Endothelial cell of umbilical vein (primary cell): ENCODE results near the gene CCDC172. TPM values are rescaled to one million over a fixed set of nuclear protein-coding genes. Genes with fewer than 3 reads are reported as not detected.

ENCODE experiments used
- BruUV-seq: library from RNA; stranded (reverse); fragments of 400-500 nt; replicated peaks from 2 replicates; lab custom pipeline; 2021; lab: Mats Ljungman, UMichigan
- CTCF ChIA-PET: fragments of 300-600, 350-600 bp; sonication (Branson Sonifier 250); formaldehyde crosslinking; loops from one replicate; lab custom pipeline; 2021; ENCODE audit warnings: antibody characterized with exemption, inconsistent platforms; lab: Charles Lee
- POLR2A ChIA-PET: fragments of 300-600, 350-600 bp; sonication (Branson Sonifier 250); formaldehyde crosslinking; loops from one replicate; lab custom pipeline; 2021; ENCODE audit warnings: antibody characterized with exemption, inconsistent platforms; lab: Charles Lee
- DNase-seq: peaks from one replicate; pipeline ENCODE4 v3.0.0-alpha.2; 2011; ENCODE audit warnings: low read depth, low spot score
- FAIRE-seq: peaks from 2 replicates; lab custom pipeline; 2011; peaks lifted over from hg19 to GRCh38; lab: Jason Lieb, UNC
- H2AFZ ChIP-seq: 2 replicates; pipeline ENCODE4 v1.6.0; 2012; ENCODE audit warnings: low read depth, low read length, control low read depth, inconsistent platforms
- H3K27ac ChIP-seq: 2 replicates; pipeline ENCODE4 v1.5.1; 2011; ENCODE audit warnings: low read depth, mild to moderate bottlenecking, control low read depth, low read length, moderate library complexity; ENCODE audit not compliant: insufficient read depth
- H3K27me3 ChIP-seq, 2 experiments: 2 replicates each; pipeline versions ENCODE4 v1.6.0 to v1.6.1; 2011; ENCODE audit warnings: low read length in 2 of 2, mixed read lengths in 1 of 2; ENCODE audit not compliant: control insufficient read depth in 2 of 2, insufficient read depth in 2 of 2
- H3K36me3 ChIP-seq, 2 experiments: 2 replicates in 1 of 2; 3 replicates in 1 of 2; pipeline ENCODE4 v1.5.1; 2011; ENCODE audit warnings: low read length in 2 of 2, mild to moderate bottlenecking in 1 of 2, moderate library complexity in 1 of 2; ENCODE audit not compliant: control insufficient read depth in 2 of 2, insufficient read depth in 2 of 2; ENCODE audit errors: extremely low read depth in 1 of 2
- H3K4me1 ChIP-seq: 3 replicates; pipeline ENCODE4 v1.5.1; 2011; ENCODE audit warnings: mild to moderate bottlenecking, low read length; ENCODE audit not compliant: control insufficient read depth, insufficient read depth; ENCODE audit errors: extremely low read depth
- H3K4me2 ChIP-seq: 2 replicates; pipeline ENCODE4 v1.6.1; 2011; ENCODE audit warnings: low read length, control low read depth, mixed read lengths; ENCODE audit not compliant: insufficient read depth
- H3K4me3 ChIP-seq, 3 experiments: fragments of 200-600 bp in 1 of 3; sonication (generic), shearing (Covaris generic) in 1 of 3; replicated peaks in 1 of 3; 2 replicates each; pipeline ENCODE4 v1.5.1; 2011 to 2016; ENCODE audit warnings: control low read depth in 3 of 3, low read length in 3 of 3, mild to moderate bottlenecking in 2 of 3, inconsistent platforms in 1 of 3, low read depth in 1 of 3, moderate library complexity in 1 of 3; ENCODE audit not compliant: insufficient read depth in 1 of 3
- H3K79me2 ChIP-seq: 2 replicates; pipeline ENCODE4 v1.6.0; 2012; ENCODE audit warnings: low read length, inconsistent platforms; ENCODE audit not compliant: control insufficient read depth, insufficient read depth
- H3K9ac ChIP-seq: replicated peaks from 2 replicates; pipeline ENCODE3; 2011; ENCODE audit warnings: low read length, control low read depth; ENCODE audit not compliant: insufficient read depth; ENCODE audit errors: extremely low read depth
- H3K9me1 ChIP-seq: replicated peaks from 3 replicates; pipeline ENCODE4 v1.6.0; 2011; ENCODE audit warnings: mild to moderate bottlenecking, low read length; ENCODE audit not compliant: control insufficient read depth, insufficient read depth; ENCODE audit errors: extremely low read depth
- H3K9me3 ChIP-seq: replicated peaks from 2 replicates; pipeline ENCODE4 v1.5.1; 2012; ENCODE audit warnings: low read length, inconsistent platforms; ENCODE audit not compliant: control insufficient read depth, insufficient read depth
- H4K20me1 ChIP-seq: replicated peaks from 2 replicates; pipeline ENCODE3; 2011; ENCODE audit warnings: mild to moderate bottlenecking, low read length; ENCODE audit not compliant: control insufficient read depth, insufficient read depth; ENCODE audit errors: extremely low read depth
- CTCF ChIP-seq, 2 donors: IDR thresholded peaks; 1 replicate in 1 of 2; 2 replicates in 1 of 2; pipeline ENCODE4 v1.5.1; 2011; ENCODE audit warnings: low read length in 2 of 2, mild to moderate bottlenecking in 2 of 2, moderate library complexity in 2 of 2, control low read depth in 1 of 2, inconsistent platforms in 1 of 2, low read depth in 1 of 2; ENCODE audit not compliant: insufficient read depth in 1 of 2; ENCODE audit errors: extremely low read depth in 1 of 2
- EZH2 ChIP-seq: IDR thresholded peaks from 2 replicates; pipeline ENCODE4 v1.6.1; 2012; ENCODE audit warnings: borderline replicate concordance, low read depth, mild to moderate bottlenecking, moderate library complexity, low read length, inconsistent platforms; ENCODE audit not compliant: severe bottlenecking
- FOS ChIP-seq: IDR thresholded peaks from 2 replicates; pipeline ENCODE4 v1.6.1; 2011; ENCODE audit warnings: mild to moderate bottlenecking, low read length, moderate library complexity, borderline replicate concordance; ENCODE audit not compliant: insufficient read depth
- GATA2 ChIP-seq: IDR thresholded peaks from 2 replicates; pipeline ENCODE4 v1.7.0; 2011; ENCODE audit warnings: low read depth, mild to moderate bottlenecking, moderate library complexity, mixed read lengths, low read length; ENCODE audit not compliant: insufficient read length, insufficient read depth
- JUN ChIP-seq: IDR thresholded peaks from 2 replicates; pipeline ENCODE4 v1.6.1; 2011; ENCODE audit warnings: borderline replicate concordance, low read depth; ENCODE audit not compliant: insufficient read length, insufficient read depth
- MAX ChIP-seq: IDR thresholded peaks from 2 replicates; pipeline ENCODE4 v1.6.1; 2011; ENCODE audit not compliant: insufficient read depth, insufficient read length
- MYC ChIP-seq: IDR thresholded peaks from one replicate; pipeline ENCODE4 v1.6.1; 2011; ENCODE audit warnings: mild to moderate bottlenecking, low read depth, low read length
- POLR2A ChIP-seq: IDR thresholded peaks from 2 replicates; pipeline ENCODE4 v1.6.1; 2012; ENCODE audit warnings: low read depth, mild to moderate bottlenecking, control low read depth, low read length
- POLR2AphosphoS5 ChIP-seq: IDR thresholded peaks from 2 replicates; pipeline ENCODE4 v1.6.1; 2012; ENCODE audit warnings: low read depth, mild to moderate bottlenecking, control low read depth, low read length, moderate library complexity; ENCODE audit not compliant: insufficient read depth
- dilution Hi-C: fragments of 300-500 bp; cut with MboI; formaldehyde crosslinking; loops from one replicate; pipeline ENCODE4 v1.15.0; 2019; ENCODE audit warnings: low sequenced_read_pairs; ENCODE audit not compliant: extremely low pct_ligation_motif_present
- intact Hi-C: fragments of 100-400 bp; cut with micrococcal nuclease; formaldehyde crosslinking; loops from one replicate; pipeline ENCODE4 v1.10.0; 2022
- polyA plus RNA-seq, 4 experiments: library from polyadenylated mRNA; depleted of rRNA in 3 of 4; stranded (reverse) in 3 of 4; unstranded in 1 of 4; fragments of >200 nt; gene quantifications; 2 replicates each; pipeline versions ENCODE4 v1.2.1 to v1.2.3, GENCODE V29; 2011 to 2012; ENCODE audit warnings: missing spikeins in 1 of 4
- total RNA-seq: library from RNA; stranded (reverse); gene quantifications from 2 replicates; pipeline ENCODE4 v1.2.3, GENCODE V29; 2021

CCDC172 gene
- total and polyA plus RNA-seq, 2 donors (not counting 3 experiments of a cell fraction or from before 2014, with no cell fraction given) = not detected

GRCh38 chr10:116316503-116316902, 7.7 kb upstream of the CCDC172 start:
- POLR2A ChIA-PET = no interaction called here
- CTCF ChIA-PET = no interaction called here
- no peaks in the 10 kb centered on the region for H4K20me1 ChIP-seq
- DNase-seq (no peak), FAIRE-seq (no peak)
- no peaks in the 10 kb centered on the region for H3K9me1 ChIP-seq
- H3K9me3 ChIP-seq = no peaks in the 10 kb centered on the region
- H3K27me3 ChIP-seq = no peaks in the 10 kb centered on the region
- no peak overlapping the region for H3K4me2 ChIP-seq
- BruUV-seq = no TSS peak
- H2AFZ ChIP-seq = no peak overlapping the region
- no peak overlapping the region for H3K4me3 ChIP-seq
- intact Hi-C loops = no loop called here
- no peaks in the 10 kb centered on the region for H3K36me3 ChIP-seq
- H3K9ac ChIP-seq = no peak overlapping the region
- no peaks in the 10 kb centered on the region for H3K79me2 ChIP-seq
- H3K4me1 ChIP-seq = no peaks in the 10 kb centered on the region
- no peak overlapping the region for H3K27ac ChIP-seq
- dilution Hi-C loops = no loop called here
- TF ChIP-seq MYC (no peak), JUN (no peak), CTCF (IDR thresholded peaks at IDR 0.05; ENCODE audit: extremely low read depth in 1 of 2, insufficient read depth in 1 of 2, low read depth in 1 of 2, low read length in 2 of 2) (no peak), GATA2 (no peak), EZH2 (no peak), FOS (no peak), POLR2AphosphoS5 (no peak), MAX (no peak), POLR2A (no peak)
